Peyer's patch (tissue), 4 donors: ENCODE measurements around the gene HIBCH.

Source experiments
- CTCF ChIP-seq, 6 experiments: fragments of 450-650 bp in 4 of 6; fragments of 200-600 bp in 2 of 6; sonication (generic) in 1 of 6; IDR thresholded peaks; one replicate each; pipeline ENCODE4 v1.5.1; 2017 to 2019; ENCODE audit warnings: antibody characterized with exemption in 6 of 6, mild to moderate bottlenecking in 3 of 6, moderate library complexity in 1 of 6
- POLR2A ChIP-seq, 2 donors: fragments of 450-650 bp; IDR thresholded peaks; one replicate each; pipeline ENCODE4 v1.5.1; 2017; ENCODE audit warnings: antibody characterized with exemption in 2 of 2, mild to moderate bottlenecking in 2 of 2, moderate library complexity in 2 of 2

DNA sequence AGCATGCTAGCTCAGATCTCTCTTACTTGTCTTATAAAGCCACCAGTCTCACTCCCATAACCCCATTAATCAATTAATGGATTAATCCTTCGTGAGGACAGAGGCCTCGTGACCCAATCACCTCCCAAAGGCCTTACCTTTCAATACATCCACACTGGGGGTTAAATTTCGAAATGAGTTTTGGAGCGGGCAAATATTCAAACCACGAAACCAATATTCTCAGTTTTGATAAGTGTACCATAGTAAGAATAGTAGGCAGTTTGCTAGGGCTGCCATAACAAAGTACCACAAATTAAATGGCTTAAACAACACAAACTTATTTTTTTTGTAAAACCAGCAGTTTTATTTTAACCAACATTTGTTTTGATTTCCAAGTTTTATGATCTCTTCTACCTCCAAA is 15.2 kb downstream of the HIBCH start:
- no peak for TF ChIP-seq CTCF (IDR thresholded peaks at IDR 0.05)
- TF ChIP-seq POLR2A (IDR thresholded peaks at IDR 0.05) = no peak
